K562 (cell line): Measurements from ENCODE around the gene MYADML2. TPM values are rescaled to one million over a fixed set of nuclear protein-coding genes. Genes with fewer than 3 reads are reported as not detected.
A peak's percentile ranks its signal among the peaks of the same experiment; 100 is the strongest.

Experiments used
- ARID1B ChIP-seq: fragments of 450-650 bp; IDR thresholded peaks from 2 replicates; pipeline ENCODE4 v1.6.1; 2016; ENCODE audit warnings: antibody characterized with exemption, mild to moderate bottlenecking, inconsistent platforms
- ATF3 ChIP-seq, 2 experiments: fragments of 450-650 bp in 1 of 2; sonication (generic) in 1 of 2; formaldehyde crosslinking in 1 of 2; IDR thresholded peaks in 1 of 2; conservative IDR thresholded peaks in 1 of 2; 2 replicates each; pipeline versions ENCODE4 v1.6.1 to v1.8.1; 2016 to 2023; ENCODE audit warnings: mild to moderate bottlenecking in 2 of 2, moderate library complexity in 2 of 2, inconsistent platforms in 1 of 2, missing genetic modification reagents in 1 of 2
- CTBP1 ChIP-seq: fragments of 450-650 bp; IDR thresholded peaks from 2 replicates; pipeline ENCODE4 v1.6.1; 2016; ENCODE audit warnings: borderline replicate concordance
- DEAF1 ChIP-seq: fragments of 450-650 bp; formaldehyde crosslinking; IDR thresholded peaks from 2 replicates; pipeline ENCODE4 v1.4.0; 2020; ENCODE audit warnings: mild to moderate bottlenecking, moderate library complexity
- FIP1L1 ChIP-seq: fragments of 200-400 bp; formaldehyde crosslinking; IDR thresholded peaks from 2 replicates; pipeline ENCODE4 v1.6.1; 2018; ENCODE audit warnings: mild to moderate bottlenecking, low read depth, low read length; ENCODE audit not compliant: poor library complexity, severe bottlenecking
- GATAD2B ChIP-seq: fragments of 450-650 bp; IDR thresholded peaks from 2 replicates; pipeline ENCODE4 v1.6.1; 2017; ENCODE audit warnings: mild to moderate bottlenecking, borderline replicate concordance
- HDAC8 ChIP-seq: fragments of 450-650 bp; IDR thresholded peaks from 2 replicates; pipeline ENCODE4 v1.6.1; 2016; ENCODE audit warnings: mild to moderate bottlenecking, missing genetic modification characterization, moderate library complexity, missing compliant biosample characterization
- HES1 ChIP-seq: fragments of 450-650 bp; IDR thresholded peaks from 2 replicates; pipeline ENCODE4 v1.6.1; 2016; ENCODE audit warnings: low read depth, mild to moderate bottlenecking, moderate library complexity
- HNRNPLL ChIP-seq: fragments of 200-400 bp; formaldehyde crosslinking; IDR thresholded peaks from 2 replicates; pipeline ENCODE4 v1.6.1; 2017; ENCODE audit warnings: low read length, low read depth, mild to moderate bottlenecking; ENCODE audit not compliant: poor library complexity, severe bottlenecking
- HNRNPUL1 ChIP-seq: fragments of 200-400 bp; formaldehyde crosslinking; IDR thresholded peaks from 2 replicates; pipeline ENCODE4 v1.6.1; 2017; ENCODE audit warnings: low read length
- JUN ChIP-seq, 2 experiments: sonication (generic) in 1 of 2; formaldehyde crosslinking in 1 of 2; IDR thresholded peaks; 2 replicates each; pipeline versions ENCODE4 v1.6.1 to v1.8.0; 2012 to 2022; ENCODE audit warnings: borderline replicate concordance in 2 of 2, mild to moderate bottlenecking in 2 of 2, improper control_type of control experiment in 1 of 2, low read depth in 1 of 2, low read length in 1 of 2, missing genetic modification reagents in 1 of 2
- MEIS2 ChIP-seq: fragments of 450-650 bp; IDR thresholded peaks from 2 replicates; pipeline ENCODE4 v1.6.1; 2014; ENCODE audit warnings: mild to moderate bottlenecking; ENCODE audit not compliant: partially characterized antibody
- PATZ1 ChIP-seq: fragments of 250-450 bp; sonication (Bioruptor Pico); IDR thresholded peaks from 2 replicates; pipeline ENCODE4 v1.5.0; 2020; ENCODE audit warnings: mild to moderate bottlenecking, borderline replicate concordance
- PHF8 ChIP-seq: fragments of 200-600 bp; sonication (generic); IDR thresholded peaks from 2 replicates; pipeline ENCODE4 v1.6.1; 2012; ENCODE audit warnings: mixed run types, mild to moderate bottlenecking, inconsistent platforms, low read length, moderate library complexity, borderline replicate concordance
- POLR2A ChIP-seq: fragments of 450-650 bp; conservative IDR thresholded peaks from 2 replicates; pipeline ENCODE4 v1.6.1; 2016
- PRMT5 ChIP-seq: sonication (generic); formaldehyde crosslinking; IDR thresholded peaks from 2 replicates; pipeline ENCODE4 v1.5.0; 2020; ENCODE audit warnings: missing genetic modification reagents
- RNF2 ChIP-seq: sonication (generic); IDR thresholded peaks from 2 replicates; pipeline ENCODE4 v1.6.1; 2016
- TARDBP ChIP-seq: fragments of 450-650 bp; IDR thresholded peaks from 2 replicates; pipeline ENCODE4 v1.6.1; 2016
- TBP ChIP-seq: optimal IDR thresholded peaks from 2 replicates; pipeline ENCODE3; 2011; ENCODE audit warnings: low read depth, low read length, improper control_type of control experiment
- YY1 ChIP-seq, 3 experiments: IDR thresholded peaks; 2 replicates each; pipeline ENCODE4 v1.6.1; 2011; ENCODE audit warnings: low read length in 2 of 3, mild to moderate bottlenecking in 2 of 3, moderate library complexity in 2 of 3, borderline replicate concordance in 1 of 3, control low read depth in 1 of 3, low read depth in 1 of 3; ENCODE audit not compliant: insufficient read depth in 3 of 3, insufficient replicate concordance in 2 of 3, control insufficient read depth in 1 of 3, insufficient read length in 1 of 3; ENCODE audit errors: extremely low read depth in 1 of 3
- ZNF589 ChIP-seq: fragments of 200-800 bp; sonication (Bioruptor generic); IDR thresholded peaks from 2 replicates; pipeline ENCODE4 v1.6.1; 2016; ENCODE audit warnings: low read depth, missing genetic modification characterization, missing compliant biosample characterization
- polyA plus RNA-seq, 8 experiments: library from polyadenylated mRNA; depleted of rRNA in 4 of 8; stranded (reverse) in 5 of 8; unstranded in 3 of 8; fragments of >200 nt; fragmentation: Nextera tagmentation in 2 of 8; fragmentation: Illumina TruSeq in 1 of 8; extraction: Ambion mirVana in 2 of 8; extraction: Trizol in 1 of 8; gene quantifications; 2 replicates each; pipeline versions ENCODE4 v1.2.1 to v1.2.3, GENCODE V29; 2011 to 2014; ENCODE audit warnings: inconsistent platforms in 1 of 8, missing spikeins in 1 of 8
- total RNA-seq, 7 experiments: library from RNA; depleted of rRNA in 6 of 7; stranded (reverse); fragments of >200 nt in 6 of 7; fragmentation: Illumina TruSeq in 2 of 7; extraction: Trizol in 2 of 7; gene quantifications; 2 replicates each; pipeline versions ENCODE4 v1.2.1 to v1.2.3, GENCODE V29; 2011 to 2021; ENCODE audit warnings: low replicate concordance in 1 of 7

The MYADML2 gene
- total and polyA plus RNA-seq, 9 of the 15 experiments (the other 6 are each of a cell fraction or from before 2014, with no cell fraction given), result not detected

GRCh38 chr17:81959362-81960129, 12.5 kb upstream of the MYADML2 start (continued):
- peak; percentile 9; the same call in 1 of the 2 replicates for TF ChIP-seq ARID1B
- peak; percentile 27 for TF ChIP-seq TBP
- TF ChIP-seq PRMT5 (CRISPR knock-in tag), result no peak
- peak; percentile 28 for TF ChIP-seq FIP1L1
- peak; percentile 34 for TF ChIP-seq HNRNPLL
- TF ChIP-seq PHF8, result peak; percentile 65; the same call in 1 of the 2 replicates
- no peak for TF ChIP-seq ATF3 (IDR thresholded peaks at IDR 0.05)
- no peak for TF ChIP-seq ATF3 (CRISPR knock-in tag; conservative IDR thresholded peaks at IDR 0.05)
- TF ChIP-seq ZNF589 (CRISPR knock-in tag), result no peak
- peak; percentile 99 for TF ChIP-seq CTBP1
- peak; percentile 56; the same call in 1 of the 2 replicates for TF ChIP-seq POLR2A
- no peak for TF ChIP-seq HNRNPUL1
- peak; percentile 100 for TF ChIP-seq GATAD2B
- no peak for TF ChIP-seq HDAC8
- peak; percentile 50; the same call in 1 of the 2 replicates for TF ChIP-seq JUN (IDR thresholded peaks at IDR 0.05; ENCODE audit: borderline replicate concordance, low read depth, low read length)
- TF ChIP-seq JUN (CRISPR knock-in tag; IDR thresholded peaks at IDR 0.05; ENCODE audit: borderline replicate concordance), result 0 out of 2 replicates have a peak, but pooled peaks have one; percentile 17
- peak; percentile 89; the same call in 1 of the 2 replicates for TF ChIP-seq TARDBP
- no peak for TF ChIP-seq RNF2
- TF ChIP-seq DEAF1, result peak; percentile 44; the same call in 1 of the 2 replicates
- TF ChIP-seq MEIS2, result no peak
- TF ChIP-seq PATZ1 (CRISPR knock-in tag), result no peak
- peak in 1 of 3 experiments; percentile 44 for TF ChIP-seq YY1 (IDR thresholded peaks at IDR 0.05; ENCODE audit: borderline replicate concordance in 1 of 3, control insufficient read depth in 1 of 3, extremely low read depth in 1 of 3, insufficient read depth in 3 of 3, insufficient read length in 1 of 3, insufficient replicate concordance in 2 of 3, low read depth in 1 of 3, low read length in 2 of 3)
- TF ChIP-seq HES1, result no peak
